GM18519 (cell line): Measurements from ENCODE around the gene EP400.

Experiments used
- ATAC-seq: cut with Tn5 transposase; IDR thresholded peaks from one replicate; pipeline ENCODE4 v1.9.1; 2021; ENCODE audit warnings: mild to moderate bottlenecking, moderate library complexity; ENCODE audit not compliant: unreplicated experiment, low FRiP score

Gene EP400

DNA sequence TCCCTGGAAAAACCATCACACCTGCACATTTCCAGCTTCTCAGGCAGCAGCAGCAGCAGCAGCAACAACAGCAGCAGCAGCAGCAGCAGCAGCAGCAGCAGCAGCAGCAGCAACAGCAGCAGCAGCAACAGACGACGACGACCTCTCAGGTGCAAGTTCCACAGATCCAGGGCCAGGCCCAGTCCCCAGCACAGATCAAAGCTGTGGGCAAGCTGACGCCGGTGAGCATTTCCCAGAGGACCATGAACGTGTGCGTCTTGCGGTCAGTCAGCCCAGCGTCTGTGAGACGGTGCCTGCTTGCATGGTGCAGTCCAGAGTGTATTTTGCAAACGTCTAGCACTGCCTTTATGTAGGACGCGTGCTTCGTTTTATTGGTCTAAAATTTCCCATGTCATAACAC, 112.7 kb downstream of the EP400 start:
- ATAC-seq = no peak

DNA sequence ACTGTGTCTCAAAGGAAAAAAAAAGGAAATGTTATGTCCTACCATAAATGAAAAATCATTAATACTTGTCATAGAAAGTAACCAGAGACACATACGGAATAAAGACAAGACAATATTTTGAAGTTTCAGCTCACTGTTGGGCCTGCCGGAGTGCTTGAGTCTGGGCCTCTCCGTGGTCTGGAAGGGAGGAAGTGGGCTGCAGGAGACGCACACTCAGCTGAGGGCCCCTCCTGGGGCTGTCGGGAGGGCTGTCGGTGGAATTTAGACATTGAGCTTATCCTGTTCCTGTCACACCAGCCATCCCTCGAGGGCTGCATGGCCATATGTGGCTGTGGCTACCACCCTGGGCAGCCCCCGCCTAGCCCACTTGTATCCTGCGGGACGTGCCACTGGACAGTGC, 113.7 kb downstream of the EP400 start:
- no peak for ATAC-seq

DNA sequence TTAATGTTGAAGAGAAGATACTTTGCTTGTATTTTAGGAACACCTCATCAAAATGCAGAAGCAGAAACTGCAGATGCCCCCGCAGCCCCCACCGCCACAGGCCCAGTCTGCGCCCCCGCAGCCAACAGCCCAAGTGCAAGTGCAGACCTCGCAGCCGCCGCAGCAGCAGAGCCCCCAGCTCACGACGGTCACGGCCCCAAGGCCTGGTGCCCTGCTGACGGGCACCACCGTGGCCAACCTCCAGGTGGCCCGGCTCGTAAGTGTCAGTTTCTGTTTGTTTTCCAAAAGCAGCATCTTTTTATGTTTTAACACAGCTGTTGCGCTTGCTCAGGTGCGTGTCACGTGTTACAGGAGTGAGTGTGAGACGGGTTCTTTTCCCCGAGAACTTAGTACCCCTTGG, 114.9 kb downstream of the EP400 start:
- no peak for ATAC-seq

DNA sequence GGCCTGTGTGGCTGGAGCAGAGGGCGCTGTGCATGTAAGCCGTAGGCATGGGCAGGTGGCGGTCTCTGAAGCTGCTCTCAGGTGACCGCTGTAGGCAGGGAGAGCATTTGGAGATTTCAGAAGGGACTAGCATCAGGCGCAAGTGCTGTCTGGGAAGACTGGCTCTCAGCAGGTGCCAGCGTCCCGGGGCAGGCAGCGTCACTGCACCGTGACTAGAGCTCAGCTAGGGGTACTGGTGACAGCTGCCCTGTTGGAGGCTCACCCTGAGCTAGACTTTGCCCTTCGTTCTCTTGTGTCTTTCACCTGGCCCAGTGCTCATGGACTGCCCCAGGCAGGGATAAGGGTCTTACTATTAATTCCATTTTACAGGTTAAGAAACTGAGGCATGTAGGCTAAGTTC, 115.5 kb downstream of the EP400 start:
- no peak for ATAC-seq

DNA sequence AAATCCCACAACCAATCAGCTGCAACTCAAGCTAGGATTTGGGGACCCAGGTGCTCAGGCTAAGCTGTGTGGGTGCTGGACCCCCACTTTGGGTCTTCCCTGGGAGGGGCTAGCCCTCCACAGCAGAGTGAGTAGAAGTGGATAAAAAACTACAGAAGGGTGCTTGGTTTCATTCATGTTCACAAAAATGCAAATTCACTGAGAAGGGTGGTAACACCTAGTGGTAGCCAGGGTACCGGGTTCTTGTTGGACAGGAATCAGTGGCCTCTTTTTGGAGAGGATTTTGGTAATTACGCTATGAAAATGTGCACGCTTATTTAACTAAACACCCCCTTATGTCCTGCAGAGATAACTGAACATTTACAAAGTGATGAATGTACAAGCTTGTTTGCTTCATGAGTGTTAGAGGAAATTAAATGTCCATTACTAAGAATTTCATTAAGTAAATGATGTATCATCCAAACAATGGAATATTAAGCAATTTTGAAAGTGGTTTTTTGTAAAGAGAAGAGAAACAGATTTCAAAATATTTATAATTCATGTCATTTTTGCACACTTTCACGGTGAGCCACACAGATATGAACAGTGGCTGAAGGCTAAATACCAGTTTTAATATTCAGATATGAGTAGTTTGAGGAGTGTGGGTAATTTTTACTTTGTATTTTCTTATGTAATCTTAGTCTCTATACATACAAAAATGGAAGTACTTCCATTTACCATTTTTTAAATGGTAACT, 116.0 kb downstream of the EP400 start:
- ATAC-seq = no peak

DNA sequence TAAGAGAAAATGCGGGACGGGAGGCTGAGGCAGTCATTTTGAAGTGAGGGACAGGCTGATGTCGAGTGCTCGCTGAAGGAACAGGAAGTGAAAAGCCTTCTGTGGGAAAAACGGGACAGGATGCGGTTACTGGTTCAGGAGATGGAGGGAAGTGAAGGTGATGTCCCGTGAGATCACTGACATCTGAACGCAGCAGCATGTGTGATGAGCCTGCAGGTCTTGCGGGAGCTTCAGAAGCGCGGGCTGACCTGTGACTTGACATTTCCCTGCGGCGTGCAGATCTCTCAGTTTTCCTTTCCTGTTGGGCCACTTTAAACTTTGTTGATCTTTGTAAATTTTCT, 116.6 kb downstream of the EP400 start:
- ATAC-seq = no peak

DNA sequence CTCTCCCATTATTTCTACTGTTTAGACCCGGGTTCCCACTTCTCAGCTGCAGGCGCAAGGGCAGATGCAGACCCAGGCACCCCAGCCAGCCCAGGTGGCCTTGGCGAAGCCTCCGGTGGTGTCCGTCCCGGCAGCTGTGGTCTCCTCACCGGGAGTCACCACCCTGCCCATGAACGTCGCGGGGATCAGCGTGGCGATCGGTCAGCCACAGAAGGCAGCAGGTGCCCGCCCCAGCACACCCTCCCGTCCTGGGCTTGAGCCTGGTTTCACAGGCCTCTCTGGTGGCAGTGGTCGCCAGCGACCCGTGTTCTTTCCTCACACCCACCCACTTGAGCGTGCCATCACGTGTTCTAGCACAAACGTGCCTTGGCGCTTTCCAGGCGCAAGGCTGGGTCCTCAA, 117.0 kb downstream of the EP400 start:
- no peak for ATAC-seq

DNA sequence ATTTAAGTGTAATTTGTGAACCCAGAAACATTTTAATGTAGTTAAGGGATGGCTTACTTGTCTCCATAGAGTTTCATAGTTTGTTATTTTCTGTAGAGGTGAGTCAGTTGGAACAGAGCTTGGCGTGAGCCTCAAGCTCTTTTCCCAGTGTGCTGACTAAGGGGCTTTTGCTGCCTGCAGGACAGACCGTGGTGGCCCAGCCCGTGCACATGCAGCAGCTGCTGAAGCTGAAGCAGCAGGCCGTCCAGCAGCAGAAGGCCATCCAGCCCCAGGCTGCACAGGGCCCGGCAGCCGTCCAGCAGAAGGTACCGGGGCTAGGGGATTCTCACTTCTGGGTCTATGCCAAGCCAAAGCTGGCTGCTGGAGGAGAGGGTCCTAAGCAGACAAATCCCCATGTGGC, 117.4 kb downstream of the EP400 start:
- ATAC-seq = no peak

DNA sequence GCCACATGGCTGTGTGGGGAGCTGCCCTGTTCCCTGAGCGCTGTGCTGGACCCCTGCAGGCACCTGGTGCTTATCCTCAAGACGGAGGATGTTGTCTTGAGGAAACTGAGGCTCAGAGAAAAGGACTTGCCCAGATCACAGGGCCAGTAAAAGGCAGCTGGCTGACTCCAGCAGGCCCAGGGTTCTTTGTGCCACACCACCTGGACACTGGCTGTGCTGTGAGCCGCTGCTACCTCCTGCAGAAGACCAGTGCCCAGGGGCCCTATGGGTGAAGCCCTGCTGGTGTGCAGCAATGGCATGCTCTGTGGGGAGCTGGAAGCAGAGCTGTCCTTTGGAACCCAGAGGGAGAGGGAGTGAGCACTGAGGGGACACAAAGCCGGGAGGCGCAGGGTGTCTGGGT, 118.5 kb downstream of the EP400 start:
- no peak for ATAC-seq

DNA sequence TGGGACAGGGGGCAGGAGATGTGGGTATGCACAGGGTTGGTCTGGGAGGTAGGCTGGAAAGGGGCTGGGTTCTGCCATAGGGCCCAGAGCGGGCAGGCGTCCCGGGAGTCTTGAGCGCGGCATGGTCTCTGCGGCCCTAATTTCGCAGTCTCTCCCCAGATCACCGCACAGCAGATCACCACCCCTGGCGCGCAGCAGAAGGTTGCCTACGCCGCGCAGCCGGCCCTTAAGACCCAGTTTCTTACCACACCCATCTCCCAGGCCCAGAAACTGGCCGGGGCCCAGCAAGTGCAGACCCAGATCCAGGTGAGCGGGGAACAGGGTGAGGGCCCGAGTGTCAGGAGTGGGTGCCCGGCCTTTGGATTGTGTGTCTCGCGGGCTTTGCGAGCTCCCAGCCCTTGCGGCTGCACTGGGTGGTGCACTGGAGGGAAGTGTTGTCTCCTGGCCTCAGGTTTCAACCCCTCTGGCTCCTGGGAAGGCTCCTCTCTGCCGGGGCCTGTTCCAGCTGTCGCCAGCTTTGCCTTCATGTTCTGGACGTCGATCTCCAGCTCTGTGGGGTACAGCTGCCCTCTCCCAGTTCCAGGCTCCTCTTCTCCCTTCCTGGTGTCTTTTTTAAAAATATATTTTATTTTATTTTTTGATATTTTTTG, 119.7 kb downstream of the EP400 start:
- no peak for ATAC-seq

DNA sequence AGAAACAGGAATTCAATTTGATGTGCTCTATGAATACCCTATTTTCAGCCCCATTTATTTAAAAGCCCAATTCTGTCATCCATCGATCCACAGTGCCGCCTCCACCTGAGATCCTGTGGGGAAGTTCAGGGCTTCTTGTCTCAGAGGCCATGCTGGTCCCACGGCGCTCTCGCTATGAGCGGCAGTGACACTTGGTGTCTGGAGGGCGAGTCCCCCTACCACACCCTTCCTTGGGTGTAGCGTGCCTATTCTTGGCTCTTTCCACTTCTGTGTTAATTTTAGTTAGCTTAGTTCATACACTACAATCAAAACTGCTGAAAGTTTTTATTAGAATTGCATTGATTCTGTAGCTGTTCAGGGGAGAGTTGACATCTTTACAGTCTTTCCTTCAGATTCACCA, 120.6 kb downstream of the EP400 start:
- ATAC-seq = no peak

DNA sequence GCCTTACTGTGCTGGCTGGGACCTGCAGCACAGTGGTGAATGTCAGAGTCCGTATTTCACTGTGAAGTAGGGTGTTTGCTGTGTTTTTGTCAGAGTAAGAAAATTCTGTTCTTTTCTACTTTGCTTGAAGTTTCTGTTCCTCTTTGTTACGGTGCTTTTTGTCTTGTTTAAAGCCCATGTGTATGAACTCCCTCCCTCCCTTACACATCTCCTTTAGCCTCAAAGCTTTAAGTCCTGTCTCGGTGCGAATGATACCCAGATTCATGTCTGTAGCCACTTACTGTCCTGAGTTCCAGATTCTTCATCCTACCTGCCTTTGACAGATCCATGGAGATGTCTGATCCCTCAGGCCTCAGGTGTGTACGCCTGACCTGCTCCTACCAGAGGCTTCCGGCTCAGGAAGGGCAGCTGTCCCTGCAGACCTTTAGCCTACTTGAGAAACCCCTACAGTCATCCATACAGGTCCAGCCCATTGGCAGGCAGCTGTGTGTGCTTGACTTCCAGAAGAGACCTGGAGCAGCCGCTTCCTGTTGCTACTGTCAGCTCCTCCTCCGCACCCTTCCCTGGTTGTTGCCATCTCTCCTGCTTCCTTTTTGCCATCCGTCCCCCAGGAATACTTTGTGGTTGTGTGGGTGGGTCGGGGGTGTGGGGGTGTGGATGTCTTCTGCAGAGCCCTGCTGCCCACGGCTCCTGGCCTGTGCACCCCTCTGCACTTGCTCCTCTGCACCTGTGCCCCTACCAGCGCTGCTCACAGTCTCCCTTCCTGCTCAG, 121.5 kb downstream of the EP400 start:
- ATAC-seq = peak; percentile 63

DNA sequence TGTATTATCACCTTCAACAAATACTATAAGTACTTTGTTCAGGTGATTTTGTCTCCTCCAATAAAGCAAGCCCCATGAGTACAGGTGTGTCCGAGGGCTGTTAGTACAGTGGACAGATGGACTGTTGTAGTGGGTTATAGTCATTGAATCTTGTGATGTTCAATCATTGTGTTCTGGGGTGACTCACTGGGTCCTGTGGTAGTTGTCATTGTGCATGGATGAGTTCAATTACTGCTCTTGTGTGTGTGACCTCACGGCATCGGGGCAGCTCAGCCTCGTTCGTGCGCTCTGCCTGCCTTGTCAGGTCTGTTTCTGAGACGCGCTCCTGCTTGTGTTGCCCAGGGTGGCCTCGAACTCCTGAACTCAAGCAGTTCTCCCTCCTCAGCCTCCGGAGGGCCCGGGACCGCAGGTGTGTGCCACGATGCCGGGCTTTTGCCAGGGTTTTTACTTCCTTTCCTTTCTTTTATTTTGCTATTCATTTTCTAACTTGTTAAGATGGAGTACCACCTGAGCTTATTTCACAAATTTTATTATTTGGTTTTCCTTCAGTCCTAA, 122.2 kb downstream of the EP400 start:
- ATAC-seq = no peak

DNA sequence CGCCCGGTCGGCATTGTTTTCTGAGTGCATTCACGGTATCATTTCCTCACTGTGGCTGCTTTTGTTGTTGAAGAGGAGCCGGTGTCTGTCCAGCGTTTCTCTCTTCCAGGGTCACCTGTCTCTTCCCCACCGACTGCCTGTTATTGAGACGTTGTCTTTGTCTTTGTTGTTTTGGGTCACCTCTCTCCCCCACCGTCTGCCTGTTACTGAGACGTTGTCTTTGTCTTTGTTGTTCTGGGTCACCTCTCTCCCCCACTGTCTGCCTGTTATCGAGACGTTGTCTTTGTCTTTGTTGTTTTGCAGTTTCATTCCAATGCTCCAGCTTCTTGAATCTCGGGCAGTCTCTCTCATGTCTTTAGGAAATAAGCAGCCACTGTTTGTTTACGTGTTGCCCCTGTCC, 124.5 kb downstream of the EP400 start:
- no peak for ATAC-seq

DNA sequence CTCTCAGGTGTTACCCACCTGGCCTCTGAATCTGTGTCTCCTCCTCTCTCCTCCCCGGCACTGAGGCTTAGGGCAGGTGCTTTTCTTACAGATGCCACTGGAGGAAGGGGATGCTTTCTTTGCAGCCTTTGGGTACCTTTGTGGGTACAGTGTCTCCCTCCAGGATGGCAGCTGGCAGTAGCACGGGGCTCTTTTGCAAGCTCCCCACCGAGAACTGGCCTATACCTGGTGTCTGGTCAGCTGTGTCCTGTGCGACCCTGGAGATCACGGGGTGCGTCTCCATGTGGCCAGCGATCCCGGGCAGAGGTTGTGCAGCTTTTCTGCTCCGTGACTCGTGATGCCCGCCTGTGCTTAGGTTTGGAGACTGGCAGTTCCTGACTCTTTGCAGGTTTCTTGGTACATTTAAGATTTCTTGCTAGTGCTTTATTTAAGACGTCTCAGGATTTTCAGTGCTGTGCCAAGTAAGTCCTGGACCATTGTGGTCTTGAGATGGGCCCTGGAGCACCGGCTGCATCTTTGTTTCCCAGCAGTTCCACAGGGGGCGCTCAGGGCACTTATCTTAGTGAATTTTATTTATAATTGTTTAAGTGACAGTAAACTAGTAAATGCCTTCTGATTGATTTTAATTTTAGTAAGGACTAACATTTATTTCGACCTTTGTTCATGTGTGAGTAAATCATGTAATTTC, 125.4 kb downstream of the EP400 start:
- no peak for ATAC-seq

DNA sequence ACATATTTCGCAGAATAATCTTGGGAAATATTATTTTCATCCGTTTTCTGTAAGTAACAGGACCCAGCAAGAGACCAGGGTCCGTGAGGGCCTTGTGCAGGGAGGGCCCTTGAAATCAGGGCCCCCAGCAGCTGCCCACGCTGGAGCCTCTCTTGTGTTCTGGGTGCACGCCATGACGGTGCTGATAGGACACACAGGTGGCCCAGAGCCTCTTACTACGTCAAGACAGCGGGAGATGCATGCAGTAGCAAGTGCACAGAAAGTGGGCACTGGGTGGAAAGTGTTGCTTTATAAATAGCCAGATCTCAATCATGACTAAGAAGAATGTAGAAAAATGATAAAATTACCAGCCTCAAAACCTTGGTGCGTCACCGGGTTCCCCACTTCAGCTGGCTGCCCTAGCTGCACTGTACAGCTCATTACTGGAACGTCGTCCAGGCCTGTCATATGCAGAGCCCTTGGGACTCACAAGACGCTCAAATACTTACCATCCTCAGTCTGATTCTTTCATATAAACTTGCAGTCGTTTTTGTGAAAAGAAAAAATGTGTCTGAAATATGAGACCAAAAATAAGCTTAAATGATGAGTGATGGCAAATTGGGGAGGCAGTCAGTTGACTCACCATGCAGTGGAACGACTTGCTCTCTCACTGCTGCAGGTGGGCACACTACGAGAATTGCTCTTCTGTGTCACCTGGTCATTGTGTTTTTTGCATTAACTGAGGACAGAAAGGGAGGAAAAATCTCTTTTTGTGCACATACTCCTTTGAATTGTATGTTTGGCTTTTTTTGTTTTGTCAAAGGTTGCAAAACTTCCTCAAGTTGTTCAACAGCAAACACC, 126.2 kb downstream of the EP400 start:
- ATAC-seq = no peak

DNA sequence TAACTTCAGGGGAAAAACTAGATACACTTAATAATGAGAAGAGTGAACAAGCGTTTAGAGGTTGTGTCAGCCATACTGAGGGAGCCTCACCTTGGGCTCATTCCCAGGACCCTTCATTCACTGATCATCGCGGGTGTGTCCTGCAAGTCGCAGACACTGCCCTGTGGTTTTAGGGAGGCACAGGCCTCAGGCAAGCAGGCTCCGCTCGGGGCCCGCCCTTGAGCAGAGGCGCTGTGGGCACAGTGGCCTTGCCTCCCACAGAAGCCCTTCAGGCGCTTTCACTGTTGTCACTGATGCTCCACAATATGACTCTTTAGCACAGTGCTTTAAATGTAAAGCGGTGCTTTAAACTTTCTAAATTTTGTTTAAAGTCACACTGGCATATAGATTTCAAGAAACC, 127.0 kb downstream of the EP400 start:
- ATAC-seq = no peak

DNA sequence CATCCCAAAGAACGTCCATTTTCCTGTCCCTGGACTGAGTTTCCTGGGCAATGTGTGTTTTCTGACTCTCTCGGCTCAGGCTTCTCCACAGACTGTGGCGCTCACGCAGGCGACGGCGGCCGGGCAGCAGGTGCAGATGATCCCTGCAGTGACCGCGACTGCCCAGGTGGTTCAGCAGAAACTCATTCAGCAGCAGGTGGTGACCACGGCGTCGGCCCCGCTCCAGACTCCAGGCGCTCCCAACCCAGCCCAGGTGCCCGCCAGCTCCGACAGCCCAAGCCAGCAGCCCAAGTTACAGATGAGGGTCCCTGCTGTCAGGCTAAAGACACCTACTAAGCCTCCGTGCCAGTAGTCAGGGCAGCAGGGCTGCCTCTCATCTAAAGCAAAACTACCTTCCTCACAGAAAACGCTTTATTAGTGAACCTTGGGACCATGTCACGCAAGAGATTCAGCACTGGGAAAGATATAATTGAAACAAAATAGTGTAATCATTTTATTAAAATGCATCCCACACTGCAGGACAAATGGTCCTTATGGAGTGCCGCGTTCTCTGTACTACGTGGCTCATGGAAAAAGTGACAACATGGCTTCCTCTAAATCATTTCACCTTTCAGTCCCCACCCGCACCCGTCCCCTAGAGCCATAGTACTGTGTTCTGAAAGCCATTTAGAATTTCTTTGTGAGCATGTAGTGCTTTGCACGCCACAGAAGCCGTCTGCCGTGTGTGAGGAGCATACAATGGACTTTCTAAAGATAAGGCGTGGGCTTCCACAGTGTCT, 127.8 kb downstream of the EP400 start:
- no peak for ATAC-seq

DNA sequence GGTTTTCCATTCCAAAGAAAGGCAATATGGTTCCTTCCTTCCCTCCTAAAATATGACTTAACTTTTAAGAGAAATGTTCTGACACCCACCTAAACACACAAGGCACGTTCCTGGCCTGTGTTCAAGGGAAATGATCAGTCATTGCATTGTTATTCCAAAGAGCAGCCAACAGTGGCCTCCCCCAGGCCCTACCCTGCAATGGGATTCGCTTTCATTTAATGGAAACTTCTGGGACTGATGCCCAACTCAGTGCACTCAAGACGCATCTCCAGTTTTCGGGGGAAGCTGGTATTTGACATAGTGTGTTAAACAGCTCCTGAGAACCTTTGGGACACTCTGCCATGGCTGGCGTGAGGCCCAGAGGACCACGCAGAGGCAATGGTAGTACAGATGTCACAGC, 128.4 kb downstream of the EP400 start:
- ATAC-seq = no peak
